Measurements from ENCODE around the gene FYCO1.
A peak's percentile ranks its signal among the peaks of the same experiment; 100 is the strongest.
"Not testable (repeated sequence)": the region's sequence is repeated elsewhere in the genome, so short reads cannot be mapped to it uniquely, and the experiment has no call there.

The FYCO1 gene

GRCh38 chr3:45995236-45996192, at the start of gene FYCO1:
TSS of gene FYCO1 (minus strand) at chr3:45995824. CDS start at chr3:45984910, 10,914 bp downstream.
- peak; percentile 51 for DNase-seq

- no peak for DNase-seq
Observed at GRCh38 chr3:46038916-46039315, 43.3 kb upstream of the FYCO1 start.

- DNase-seq = not testable (repeated sequence)
Observed at GRCh38 chr3:46038071-46038470, 42.4 kb upstream of the FYCO1 start.

- no peak for DNase-seq
Observed at GRCh38 chr3:46036191-46036590, 40.6 kb upstream of the FYCO1 start.

- no peak for DNase-seq
Observed at GRCh38 chr3:46031747-46032146, 36.1 kb upstream of the FYCO1 start.

GRCh38 chr3:46031269-46031668, 35.6 kb upstream of the FYCO1 start:
- no peak for DNase-seq

- no peak for DNase-seq
Observed at GRCh38 chr3:46030626-46031025, 35.0 kb upstream of the FYCO1 start.

- no peak for DNase-seq
Observed at GRCh38 chr3:46029953-46030543, 34.4 kb upstream of the FYCO1 start.

- DNase-seq = no peak
Observed at GRCh38 chr3:46027736-46028397, 32.2 kb upstream of the FYCO1 start.

GRCh38 chr3:46027021-46027705, 31.5 kb upstream of the FYCO1 start, which contains the start of gene XCR1:
TSS of gene XCR1 (minus strand) at chr3:46027483. CDS start at chr3:46021947, 5,536 bp downstream.
- DNase-seq = no peak

- no peak for DNase-seq
Observed at GRCh38 chr3:46025139-46025538, 29.5 kb upstream of the FYCO1 start.

GRCh38 chr3:46024131-46024530, 28.5 kb upstream of the FYCO1 start:
- no peak for DNase-seq

GRCh38 chr3:46022909-46023785, 27.5 kb upstream of the FYCO1 start:
- no peak for DNase-seq

GRCh38 chr3:46021516-46021915, 25.9 kb upstream of the FYCO1 start:
- no peak for DNase-seq

GRCh38 chr3:46020766-46021510, 25.3 kb upstream of the FYCO1 start:
- DNase-seq = no peak

GRCh38 chr3:46019707-46020106, 24.1 kb upstream of the FYCO1 start:
- DNase-seq = no peak

- DNase-seq = no peak
Observed at GRCh38 chr3:46017720-46018119, 22.1 kb upstream of the FYCO1 start.

GRCh38 chr3:46013316-46014094, 17.9 kb upstream of the FYCO1 start:
- no peak for DNase-seq

- no peak for DNase-seq
Observed at GRCh38 chr3:46012246-46012645, 16.6 kb upstream of the FYCO1 start.

GRCh38 chr3:46010519-46011113, 15.0 kb upstream of the FYCO1 start:
- no peak for DNase-seq
